SK-N-MC (cell line): Measurements from ENCODE around the gene PARP1.

ENCODE experiments used
- DNase-seq: peaks from one replicate; pipeline ENCODE4 v3.0.0-alpha.2; 2011; ENCODE audit warnings: low read depth, low spot score
- H3K27ac ChIP-seq: fragments of 200-600 bp; sonication (generic); 2 replicates; pipeline ENCODE4 v1.5.1; 2016; ENCODE audit warnings: mixed run types
- H3K36me3 ChIP-seq: fragments of 200-600 bp; sonication (generic); 2 replicates; pipeline ENCODE4 v1.6.1; 2017; ENCODE audit warnings: antibody characterized with exemption, low read length, mixed read lengths; ENCODE audit not compliant: insufficient read depth
- H3K4me3 ChIP-seq: fragments of 200-600 bp; sonication (generic); 2 replicates; pipeline ENCODE4 v1.5.1; 2016
- H3K9ac ChIP-seq: fragments of 200-600 bp; sonication (generic); 2 replicates; pipeline ENCODE4 v1.8.0; 2017; ENCODE audit warnings: mixed run types, mixed read lengths; ENCODE audit not compliant: insufficient read length
- H3K9me3 ChIP-seq: fragments of 200-600 bp; sonication (generic); 2 replicates; pipeline ENCODE4 v1.6.1; 2017; ENCODE audit warnings: low read depth, mild to moderate bottlenecking, antibody characterized with exemption, low read length, moderate library complexity, mixed read lengths
- EZH2 ChIP-seq: fragments of 200-600 bp; sonication (generic); IDR thresholded peaks from one replicate; pipeline ENCODE4 v1.6.1; 2017; ENCODE audit warnings: antibody characterized with exemption
- FOXP2 ChIP-seq: optimal IDR thresholded peaks from 2 replicates; pipeline ENCODE3; 2011; ENCODE audit warnings: mild to moderate bottlenecking, moderate library complexity; ENCODE audit not compliant: insufficient read depth; ENCODE audit errors: extremely low read length, control extremely low read depth
- POLR2AphosphoS5 ChIP-seq: IDR thresholded peaks from 2 replicates; pipeline ENCODE4 v1.6.1; 2012; ENCODE audit warnings: mild to moderate bottlenecking, low read depth, low read length, borderline replicate concordance

The PARP1 gene

GRCh38 chr1:226370144-226370923 is 37.6 kb downstream of the PARP1 start:
- H3K4me3 ChIP-seq = no peak overlapping the region

GRCh38 chr1:226369110-226369509 is 38.8 kb downstream of the PARP1 start:
- Histone ChIP-seq H3K36me3 (peaks cover 100% of the 10 kb centered on the region), H3K9ac (no peak overlapping the region), H3K4me3 (no peak overlapping the region), H3K9me3 (no peaks in the 10 kb centered on the region), H3K27ac (no peak overlapping the region)
- no peak for DNase-seq
- TF ChIP-seq POLR2AphosphoS5 = no peak

More at GRCh38 chr1:226370144-226370923, 37.6 kb downstream of the PARP1 start:
- Histone ChIP-seq H3K36me3 (peaks cover 100% of the 10 kb centered on the region), H3K9me3 (no peaks in the 10 kb centered on the region), H3K27ac (no peak overlapping the region), H3K9ac (no peak overlapping the region)
- TF ChIP-seq POLR2AphosphoS5 (no peak), EZH2 (no peak), FOXP2 (no peak)
- DNase-seq = no peak

GRCh38 chr1:226366290-226366689 is 41.6 kb downstream of the PARP1 start:
- H3K9ac ChIP-seq = no peak overlapping the region
- no peak overlapping the region for H3K4me3 ChIP-seq
- H3K27ac ChIP-seq = no peak overlapping the region
- TF ChIP-seq EZH2 = no peak
- TF ChIP-seq POLR2AphosphoS5 = no peak
- TF ChIP-seq FOXP2 = no peak
- DNase-seq = no peak
- peaks cover 100% of the 10 kb centered on the region for H3K36me3 ChIP-seq
- H3K9me3 ChIP-seq = no peaks in the 10 kb centered on the region

GRCh38 chr1:226365831-226366231 is 42.1 kb downstream of the PARP1 start:
- H3K36me3 ChIP-seq = peaks cover 99% of the 10 kb centered on the region
- no peak overlapping the region for H3K27ac ChIP-seq
- no peaks in the 10 kb centered on the region for H3K9me3 ChIP-seq
- H3K9ac ChIP-seq = no peak overlapping the region
- TF ChIP-seq POLR2AphosphoS5 (no peak), EZH2 (no peak), FOXP2 (no peak)
- no peak overlapping the region for H3K4me3 ChIP-seq
- no peak for DNase-seq

DNA sequence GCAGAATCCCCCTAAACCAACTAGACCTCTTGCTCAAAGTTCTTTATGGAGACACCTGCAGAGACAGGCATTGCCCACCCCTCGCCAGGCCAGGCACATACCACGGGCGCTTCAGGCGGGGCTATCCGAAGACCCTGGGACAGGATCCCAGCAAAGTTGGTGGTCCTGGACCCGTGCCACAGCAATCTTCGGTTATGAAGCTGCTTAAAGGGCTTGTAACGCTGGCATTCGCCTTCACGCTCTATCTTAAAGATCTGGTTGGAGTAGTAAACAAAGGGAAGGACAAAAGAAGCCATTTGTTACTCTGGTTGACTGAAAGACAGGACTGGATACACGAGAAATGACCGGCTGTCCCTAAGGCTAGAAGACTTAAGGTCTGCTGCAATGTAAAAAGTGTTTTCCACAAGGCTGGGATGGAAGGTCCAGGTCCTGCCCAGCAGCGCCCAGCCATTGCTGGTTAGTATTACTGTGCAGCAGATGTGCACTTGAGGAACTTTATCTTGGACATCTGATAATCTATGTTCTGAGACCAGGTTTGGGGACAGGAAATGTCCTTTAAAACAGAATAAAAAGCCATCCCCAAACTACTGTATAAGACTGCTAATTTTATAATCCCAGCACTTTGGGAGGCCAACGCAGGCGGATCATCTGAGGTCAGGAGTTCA is 42.9 kb downstream of the PARP1 start:
- peaks cover 98% of the 10 kb centered on the region for H3K36me3 ChIP-seq
- no peaks in the 10 kb centered on the region for H3K9me3 ChIP-seq
- no peak for TF ChIP-seq EZH2
- TF ChIP-seq FOXP2 = no peak
- TF ChIP-seq POLR2AphosphoS5 = no peak

DNA sequence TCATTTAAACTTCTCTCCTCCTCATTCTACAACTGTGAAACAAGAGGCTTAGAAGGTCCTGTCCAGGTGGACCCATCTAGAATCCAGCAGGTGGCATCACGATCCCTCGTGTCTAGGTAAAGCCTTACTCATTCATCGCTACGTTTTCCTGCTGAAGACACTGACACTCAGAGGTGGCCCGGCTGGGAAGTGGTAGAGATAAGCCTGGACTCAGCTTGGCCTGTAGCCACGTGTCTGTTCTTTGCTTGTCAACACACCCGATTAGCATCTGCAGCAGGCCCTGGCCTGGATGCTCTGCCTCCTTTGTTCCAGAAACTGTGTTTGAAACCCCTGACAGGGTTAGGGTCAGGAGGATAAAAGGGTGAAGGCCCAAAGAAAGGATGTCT is 43.4 kb downstream of the PARP1 start:
- no peak overlapping the region for H3K4me3 ChIP-seq
- no peak for DNase-seq

More for the DNA sequence above, 42.9 kb downstream of the PARP1 start:
- H3K9ac ChIP-seq = no peak overlapping the region
- no peak overlapping the region for H3K4me3 ChIP-seq
- no peak overlapping the region for H3K27ac ChIP-seq
- DNase-seq = no peak

DNA sequence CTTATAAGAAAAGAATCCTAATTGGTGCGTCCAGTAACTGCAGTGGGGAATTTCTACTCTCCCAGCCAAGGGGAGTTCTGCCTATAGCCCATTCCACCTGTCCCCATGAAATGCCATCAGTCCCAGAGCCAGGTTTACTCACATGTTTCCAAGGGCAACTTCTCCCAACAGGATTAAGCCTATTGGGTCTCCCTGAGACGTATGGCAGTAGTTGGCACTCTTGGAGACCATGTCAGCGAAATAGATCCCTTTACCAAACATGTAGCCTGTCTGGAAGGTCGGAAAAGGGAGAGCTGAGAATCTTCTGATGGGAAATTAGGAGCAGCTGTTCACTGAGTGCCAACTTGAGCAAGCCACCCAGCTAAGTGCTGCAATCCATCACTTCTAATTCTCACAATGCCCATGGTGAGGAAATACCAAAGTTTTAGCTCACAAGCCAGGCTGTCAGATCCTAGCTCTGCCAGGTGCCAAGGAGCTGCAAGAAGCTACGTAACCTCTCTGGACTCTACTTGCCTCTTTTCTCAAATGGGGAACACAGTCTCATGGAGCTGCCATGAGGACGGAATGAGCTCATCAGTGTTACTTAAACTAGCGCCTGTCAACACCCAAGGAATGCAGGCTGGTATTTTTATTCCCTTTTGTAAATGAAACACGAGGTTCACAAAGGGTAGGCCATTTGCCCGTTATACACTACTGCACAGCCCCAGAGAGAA is 43.9 kb downstream of the PARP1 start:
- Histone ChIP-seq H3K4me3 (no peak overlapping the region), H3K9ac (no peak overlapping the region), H3K9me3 (no peaks in the 10 kb centered on the region), H3K27ac (no peak overlapping the region), H3K36me3 (peaks cover 97% of the 10 kb centered on the region)
- TF ChIP-seq POLR2AphosphoS5 (no peak), EZH2 (no peak), FOXP2 (no peak)
- no peak for DNase-seq

More for the DNA sequence above, 43.4 kb downstream of the PARP1 start:
- no peak for TF ChIP-seq FOXP2
- no peak for TF ChIP-seq POLR2AphosphoS5
- no peak for TF ChIP-seq EZH2
- no peak overlapping the region for H3K27ac ChIP-seq
- no peaks in the 10 kb centered on the region for H3K9me3 ChIP-seq
- no peak overlapping the region for H3K9ac ChIP-seq
- H3K36me3 ChIP-seq = peaks cover 98% of the 10 kb centered on the region

- DNase-seq = no peak
- Histone ChIP-seq H3K9me3 (no peaks in the 10 kb centered on the region), H3K36me3 (peaks cover 94% of the 10 kb centered on the region), H3K9ac (no peak overlapping the region), H3K27ac (no peak overlapping the region), H3K4me3 (no peak overlapping the region)
- TF ChIP-seq POLR2AphosphoS5 (no peak), EZH2 (no peak), FOXP2 (no peak)
These were observed 44.9 kb downstream of the PARP1 start for GRCh38 chr1:226362891-226363447.
